ENCODE results near the gene ABCA10.

ABCA10 gene

GRCh38 chr17:69164206-69164605 is 64.4 kb downstream of the ABCA10 start:
- DNase-seq (ENCODE audit: low read depth), result no peak

- DNase-seq (ENCODE audit: low read depth), result no peak
Measured at GRCh38 chr17:69159418-69159817, 69.2 kb downstream of the ABCA10 start.

DNA sequence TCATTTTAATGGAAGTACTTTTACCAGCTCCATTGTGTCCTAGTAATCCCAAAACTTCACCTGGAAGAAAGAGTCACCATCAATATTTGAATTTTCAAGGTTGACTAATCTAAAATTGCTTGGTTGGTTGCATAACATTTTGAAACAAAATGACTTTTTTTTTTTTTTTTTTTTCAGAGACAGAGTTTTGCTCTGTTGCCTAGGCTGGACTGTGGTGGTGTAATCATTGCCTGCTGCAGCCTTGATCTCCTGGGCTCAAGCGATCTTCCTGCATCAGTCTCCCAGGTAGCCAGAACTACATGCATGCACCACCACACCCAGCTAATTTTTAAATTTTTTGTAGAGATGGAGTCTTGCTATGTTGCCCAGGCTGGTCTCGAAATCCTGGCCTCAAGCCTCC is 74.4 kb downstream of the ABCA10 start:
- no peak for DNase-seq (ENCODE audit: low read depth)

DNA sequence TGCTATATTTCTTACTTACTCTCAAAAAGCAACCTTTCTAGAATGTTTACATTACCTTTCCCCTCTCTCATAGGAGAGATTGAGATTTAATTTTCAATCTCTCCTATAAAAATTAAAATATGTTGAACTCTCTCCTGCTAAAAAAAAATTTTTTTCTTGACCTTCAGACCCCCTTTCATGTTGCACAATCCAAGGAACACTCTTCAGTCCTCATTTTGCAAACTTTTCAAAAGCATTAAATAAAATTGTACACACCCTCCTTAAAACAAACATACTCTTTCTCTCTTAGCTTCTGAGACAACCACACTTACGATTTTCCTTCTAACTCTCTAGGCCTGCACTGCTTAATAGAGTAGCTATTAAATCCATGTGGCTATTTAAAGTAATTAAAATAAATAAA is 78.3 kb downstream of the ABCA10 start:
- DNase-seq (ENCODE audit: low read depth), result no peak

GRCh38 chr17:69147460-69147859 is 81.2 kb downstream of the ABCA10 start:
- no peak for DNase-seq (ENCODE audit: low read depth)

DNA sequence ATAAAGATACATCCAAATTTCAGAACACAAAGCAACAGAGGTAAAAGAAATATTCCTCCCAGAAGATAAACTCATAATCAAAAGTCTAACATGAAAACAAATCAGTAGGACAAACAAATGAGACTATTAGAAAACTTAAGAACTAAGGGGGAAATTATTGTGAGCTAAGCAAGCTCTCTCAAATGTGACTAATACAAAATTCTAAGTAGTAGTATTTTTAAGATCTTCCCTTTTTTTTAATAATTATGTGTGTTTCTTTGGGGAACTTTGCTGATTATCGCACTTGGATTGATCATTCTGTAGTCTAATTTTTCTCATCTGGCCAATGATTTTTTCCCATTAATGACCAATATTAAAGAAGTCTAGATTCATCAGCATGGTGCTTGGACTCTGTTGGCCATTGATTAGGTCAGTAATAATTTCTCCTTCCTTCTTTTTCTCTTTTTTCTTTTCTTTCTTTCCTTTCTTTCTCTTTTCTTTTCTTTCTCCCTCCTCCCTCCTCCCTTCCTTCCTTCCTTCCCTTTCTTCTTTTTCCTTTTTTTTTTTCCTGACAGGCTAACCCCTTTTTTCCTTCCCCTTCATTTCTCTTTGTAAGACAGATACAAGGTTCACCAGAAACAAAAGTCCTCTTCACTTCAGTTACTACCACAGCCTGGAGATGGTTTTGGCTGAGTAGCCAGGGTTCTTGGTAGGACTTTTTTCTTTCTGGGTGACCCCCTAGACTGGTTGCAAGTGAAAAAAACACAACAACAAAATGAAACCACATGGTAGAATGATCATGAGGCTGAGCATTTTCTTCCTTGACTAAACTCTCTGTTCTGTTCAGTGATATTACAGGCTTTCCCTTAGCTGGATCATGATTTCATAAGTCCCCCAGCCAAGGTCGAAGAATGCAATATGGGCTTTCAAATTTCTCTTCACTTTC is 84.0 kb downstream of the ABCA10 start:
- no peak for DNase-seq (ENCODE audit: low read depth)

- DNase-seq (ENCODE audit: low read depth), result no peak
Measured at GRCh38 chr17:69143683-69144231, 84.9 kb downstream of the ABCA10 start.

GRCh38 chr17:69143151-69143550 is 85.5 kb downstream of the ABCA10 start:
- no peak for DNase-seq (ENCODE audit: low read depth)

DNA sequence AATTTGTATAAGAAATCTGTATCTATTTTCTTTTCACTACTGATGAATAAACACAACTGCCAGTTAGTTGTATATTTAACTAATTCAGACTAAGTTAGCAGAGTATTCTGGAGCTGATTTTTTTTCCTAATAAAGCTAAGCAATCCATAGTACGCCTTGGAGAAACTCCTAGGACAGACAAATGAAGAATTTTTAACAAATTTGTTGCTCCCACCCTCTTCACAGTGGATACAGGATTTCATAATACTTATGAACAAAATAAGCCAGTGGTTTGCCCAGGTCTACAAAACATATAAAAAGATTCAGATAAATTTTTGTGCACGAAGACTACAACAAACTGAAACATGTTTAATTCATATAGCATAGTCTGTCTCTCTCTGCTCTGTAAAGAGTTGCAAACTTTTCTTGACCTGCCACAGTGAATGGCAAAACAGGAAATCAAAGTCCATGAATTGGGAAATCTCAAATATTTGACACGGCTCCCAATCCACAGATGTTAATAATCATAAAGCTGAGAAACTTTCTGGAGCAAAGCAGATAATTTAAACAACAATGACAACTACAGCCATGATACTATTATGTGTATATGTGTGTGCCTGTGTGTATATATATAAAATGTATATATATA is 86.3 kb downstream of the ABCA10 start:
- no peak for DNase-seq (ENCODE audit: low read depth)

DNA sequence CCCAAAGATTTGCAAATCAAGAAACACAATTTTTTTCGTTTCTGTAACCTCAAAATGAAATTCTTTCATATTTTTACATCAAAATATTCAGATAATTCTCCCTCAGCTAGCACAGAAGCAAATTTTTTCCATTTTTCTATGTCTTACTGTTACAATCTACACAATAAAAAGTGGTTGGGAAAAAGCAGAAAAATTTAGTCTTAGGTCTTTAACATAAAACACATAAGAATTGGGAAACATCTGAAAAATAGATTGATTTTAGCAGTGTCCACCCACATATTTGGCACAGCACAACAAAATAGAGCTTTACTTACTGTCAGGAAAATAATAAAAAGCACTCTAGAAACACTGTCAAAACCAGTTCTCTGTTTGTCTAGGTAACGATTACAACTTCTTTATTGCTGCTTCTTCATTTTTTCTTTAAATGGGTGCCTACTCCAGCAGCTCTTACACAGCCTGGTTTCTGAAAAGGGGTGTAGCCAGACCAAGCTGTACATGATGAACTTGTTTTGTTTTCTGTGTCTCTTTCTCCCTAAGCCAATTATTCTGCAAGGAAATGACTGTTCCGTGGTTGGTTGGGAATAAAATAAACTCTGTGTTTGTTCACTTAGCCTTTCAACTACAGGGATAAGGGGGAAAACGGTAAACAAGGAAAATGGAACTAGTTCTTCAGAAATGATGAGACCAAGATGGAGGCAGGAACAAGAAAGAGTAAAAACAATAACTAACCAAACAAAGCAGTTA is 87.0 kb downstream of the ABCA10 start, which contains the start of gene ABCA6:
ABCA6 (minus strand) TSS at position 465 of the 744 bp plus-strand sequence. CDS start 1,192 bp downstream, outside the sequence.
- DNase-seq (ENCODE audit: low read depth), result no peak

DNA sequence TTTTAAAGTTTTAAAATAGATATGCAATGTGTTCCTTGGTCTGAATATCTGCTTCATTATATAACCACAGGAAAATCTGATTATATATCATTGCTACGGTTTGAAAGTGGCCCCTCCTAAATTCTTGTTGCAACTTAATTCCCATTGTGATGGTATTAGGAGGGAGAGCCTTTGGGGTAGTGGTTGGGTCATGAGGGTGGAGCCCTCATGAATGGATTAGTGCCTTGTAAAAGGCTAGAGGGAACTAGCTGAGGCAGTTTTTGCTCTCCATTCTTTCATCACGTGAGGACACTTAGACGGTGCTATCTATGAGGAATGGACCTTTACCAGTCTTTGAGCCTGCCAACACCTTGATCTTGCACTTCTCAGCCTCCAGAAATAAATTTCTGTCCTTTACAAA is 94.5 kb downstream of the ABCA10 start:
- no peak for DNase-seq (ENCODE audit: low read depth)

DNA sequence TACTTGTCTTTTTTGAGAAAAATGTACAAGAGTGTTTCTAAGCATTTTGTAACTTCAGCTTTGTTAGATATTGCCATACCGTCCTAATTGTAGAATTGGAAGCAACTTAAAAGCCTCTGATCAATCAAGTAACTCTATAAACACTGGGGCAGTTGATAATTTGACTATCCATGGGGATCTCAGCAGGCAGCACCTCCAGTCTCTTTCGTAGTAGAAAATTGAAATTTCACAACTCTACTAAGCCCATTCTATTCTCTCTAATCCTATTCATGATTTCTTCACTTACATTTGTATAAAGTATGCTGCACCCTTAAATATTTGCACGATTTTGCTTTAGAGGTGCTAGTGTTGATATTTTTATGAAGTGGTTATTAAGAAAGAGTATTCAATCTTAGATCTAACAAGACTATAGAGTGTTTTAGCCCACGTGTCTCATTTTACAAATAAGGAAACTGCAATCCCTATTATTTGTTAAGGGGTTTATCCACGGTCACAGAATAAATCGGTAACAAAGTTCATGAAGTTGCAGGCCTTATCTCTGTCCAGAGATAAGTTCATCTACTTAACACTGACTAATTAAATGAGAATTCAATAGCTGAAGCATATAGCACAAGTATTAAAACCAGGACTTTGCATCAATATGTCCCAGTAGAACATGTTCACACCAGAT is 97.9 kb downstream of the ABCA10 start:
- no peak for DNase-seq (ENCODE audit: low read depth)

DNA sequence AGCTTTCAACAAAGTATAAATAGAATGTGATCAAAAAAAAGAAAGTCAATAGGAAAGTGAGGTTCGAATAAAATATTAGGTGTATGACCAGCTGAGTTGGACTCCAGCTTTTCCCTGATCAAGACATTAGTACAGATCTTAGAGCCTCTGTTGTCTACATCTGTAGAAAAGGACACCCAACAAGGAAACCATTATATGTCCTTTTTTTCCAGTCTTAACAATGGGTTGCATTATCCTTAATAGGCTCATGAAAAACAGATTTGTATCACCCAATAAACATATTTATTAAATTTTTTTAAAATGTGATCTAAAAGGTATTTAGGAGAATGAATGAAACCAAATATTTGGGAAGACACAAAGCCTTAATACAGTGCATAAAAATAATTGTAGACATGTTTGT is 105.0 kb downstream of the ABCA10 start:
- no peak for DNase-seq (ENCODE audit: low read depth)

- DNase-seq (ENCODE audit: low read depth), result no peak
Measured at GRCh38 chr17:69122065-69122464, 106.6 kb downstream of the ABCA10 start.

GRCh38 chr17:69117855-69118784 is 110.5 kb downstream of the ABCA10 start:
- DNase-seq (ENCODE audit: low read depth), result no peak

GRCh38 chr17:69111794-69112193 is 116.8 kb downstream of the ABCA10 start:
- DNase-seq (ENCODE audit: low read depth), result no peak

- no peak for DNase-seq (ENCODE audit: low read depth)
Measured at GRCh38 chr17:69105907-69106730, 122.5 kb downstream of the ABCA10 start.

DNA sequence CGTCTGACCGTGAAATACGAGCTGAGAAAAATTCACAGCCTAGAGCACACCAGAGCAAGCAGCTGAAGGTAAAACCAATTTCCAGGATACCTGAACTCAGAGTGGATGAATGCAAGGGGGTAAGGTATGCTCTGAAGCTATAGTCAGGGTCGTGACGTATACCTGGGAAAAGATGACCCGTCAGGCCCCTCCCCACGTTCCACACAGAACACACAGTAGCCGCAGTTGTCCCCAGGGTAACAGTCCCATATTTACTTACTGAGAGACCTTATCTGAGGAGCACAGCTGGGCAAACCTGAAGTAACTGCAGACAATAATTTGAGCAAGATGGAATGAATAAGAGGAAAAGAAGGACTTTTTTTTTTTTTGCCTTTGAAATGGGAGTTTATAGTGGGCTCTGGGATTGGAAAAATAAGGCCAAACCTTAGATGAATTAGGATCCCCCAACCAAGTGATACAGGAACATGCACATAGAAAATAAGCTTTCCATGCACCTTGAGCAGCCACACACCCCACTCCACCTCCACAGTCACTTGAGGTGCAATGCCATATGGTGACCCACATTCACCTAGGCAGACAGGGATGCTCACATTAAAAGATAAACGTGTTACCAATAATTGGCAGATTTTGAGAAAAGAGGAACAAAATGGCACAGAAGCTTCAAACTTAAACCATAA is 124.9 kb downstream of the ABCA10 start:
- no peak for DNase-seq (ENCODE audit: low read depth)

DNA sequence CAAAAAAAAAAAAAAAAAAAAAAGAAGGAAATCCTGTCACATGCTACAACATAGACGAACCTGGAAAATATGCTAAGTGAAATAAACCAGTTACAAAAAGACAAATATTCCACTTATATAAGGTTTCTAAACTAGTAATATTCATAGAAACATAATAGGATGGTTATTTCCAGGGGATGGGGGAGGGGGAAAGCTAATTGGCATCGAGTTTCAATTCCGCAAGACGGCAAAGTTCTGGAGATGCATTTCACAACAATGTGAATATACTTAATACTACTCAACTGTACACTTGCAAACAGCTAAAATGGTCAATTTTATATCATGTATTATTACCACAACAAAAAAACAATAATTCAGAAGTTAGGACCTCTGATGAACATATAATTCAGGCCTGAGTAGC is 130.0 kb downstream of the ABCA10 start:
- no peak for DNase-seq (ENCODE audit: low read depth)

Data from activated T-cell treated with anti-CD3 and anti-CD28 coated beads for 24 hours (primary cell).